ENCODE data around the gene CRYBG2. TPM values are rescaled to one million over a fixed set of nuclear protein-coding genes. Genes with fewer than 3 reads are reported as not detected.
A peak's percentile ranks its signal among the peaks of the same experiment; 100 is the strongest.

Gene CRYBG2
- total RNA-seq, 2 donors from 2014 or later = 1.6 to 2.3 TPM

- H3K27ac Mint-ChIP-seq = peak overlapping the region; percentile 98
- peak overlapping the region; percentile 77 to 92 for H3K4me3 Mint-ChIP-seq
- H3K9me3 Mint-ChIP-seq = no peaks in the 10 kb centered on the region
- DNase-seq = peak; percentile 44 to 57
- peaks cover 0 to 5% of the 10 kb centered on the region in 2 donors for H3K36me3 Mint-ChIP-seq (ENCODE audit: insufficient read depth in 2 of 2)
- H3K27me3 Mint-ChIP-seq (ENCODE audit: low read depth) = no peaks in the 10 kb centered on the region
- ATAC-seq (replicated peaks in 1 of 2) = peak in 1 of 2 donors; percentile 10
- peaks cover 76% of the 10 kb centered on the region for H3K4me1 Mint-ChIP-seq (ENCODE audit: low read depth)
Observed at GRCh38 chr1:26289158-26290059, 64.5 kb downstream of the CRYBG2 start.

- H3K4me3 Mint-ChIP-seq = peak overlapping the region; percentile 77 to 92
- peaks cover 0 to 5% of the 10 kb centered on the region in 2 donors for H3K36me3 Mint-ChIP-seq (ENCODE audit: insufficient read depth in 2 of 2)
- H3K9me3 Mint-ChIP-seq = no peaks in the 10 kb centered on the region
- peak overlapping the region; percentile 98 for H3K27ac Mint-ChIP-seq
- peak; percentile 54 to 62 for ATAC-seq (replicated peaks in 1 of 2)
- DNase-seq = peak; percentile 74 to 82
- no peaks in the 10 kb centered on the region for H3K27me3 Mint-ChIP-seq (ENCODE audit: low read depth)
- H3K4me1 Mint-ChIP-seq (ENCODE audit: low read depth) = peaks cover 85% of the 10 kb centered on the region
Observed at GRCh38 chr1:26288311-26288941, 65.5 kb downstream of the CRYBG2 start.

DNA sequence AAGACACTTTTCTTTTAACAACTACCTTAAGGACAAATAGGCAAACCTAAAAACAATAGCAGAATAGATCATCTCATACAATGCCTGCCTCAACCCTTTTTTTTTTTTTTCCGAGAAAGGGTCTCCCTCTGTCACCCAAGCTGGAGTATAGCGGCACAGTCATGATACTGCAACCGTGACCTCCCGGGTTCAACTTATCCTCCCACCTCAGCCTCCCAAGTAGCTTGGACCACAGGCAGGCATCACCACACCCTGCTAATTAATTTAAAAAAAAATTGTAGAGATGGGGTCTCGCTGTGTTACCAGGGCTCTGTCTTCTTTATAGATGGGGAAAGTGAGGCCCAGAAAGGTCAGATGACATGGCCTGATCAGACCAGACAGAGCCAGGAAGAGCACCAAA is 66.1 kb downstream of the CRYBG2 start:
- H3K4me3 Mint-ChIP-seq = peak overlapping the region; percentile 77 to 92
- H3K36me3 Mint-ChIP-seq (ENCODE audit: insufficient read depth in 2 of 2) = peaks cover 0 to 6% of the 10 kb centered on the region in 2 donors
- ATAC-seq (replicated peaks in 1 of 2) (no peak), DNase-seq (no peak)
- no peaks in the 10 kb centered on the region for H3K27me3 Mint-ChIP-seq (ENCODE audit: low read depth)
- no peaks in the 10 kb centered on the region for H3K9me3 Mint-ChIP-seq
- peak overlapping the region; percentile 98 for H3K27ac Mint-ChIP-seq
- H3K4me1 Mint-ChIP-seq (ENCODE audit: low read depth) = peaks cover 92% of the 10 kb centered on the region

- Mint-ChIP-seq H3K9me3 (no peaks in the 10 kb centered on the region), H3K27ac (peak overlapping the region; percentile 98), H3K4me3 (peak overlapping the region; percentile 77 to 92), H3K36me3 (ENCODE audit: insufficient read depth in 2 of 2) (peaks cover 0 to 6% of the 10 kb centered on the region in 2 donors), H3K27me3 (ENCODE audit: low read depth) (no peaks in the 10 kb centered on the region), H3K4me1 (ENCODE audit: low read depth) (peaks cover 96% of the 10 kb centered on the region)
- DNase-seq = peak; percentile 75 to 80
- peak; percentile 39 to 40 for ATAC-seq (replicated peaks in 1 of 2)
Observed at GRCh38 chr1:26287033-26287711, 66.8 kb downstream of the CRYBG2 start.

- Mint-ChIP-seq H3K27me3 (ENCODE audit: low read depth) (no peaks in the 10 kb centered on the region), H3K4me1 (ENCODE audit: low read depth) (peaks cover 100% of the 10 kb centered on the region), H3K4me3 (peak overlapping the region in 1 of 2 donors; percentile 20), H3K36me3 (ENCODE audit: insufficient read depth in 2 of 2) (peaks cover 1 to 10% of the 10 kb centered on the region in 2 donors), H3K27ac (no peak overlapping the region), H3K9me3 (no peaks in the 10 kb centered on the region)
- ATAC-seq (replicated peaks in 1 of 2) (no peak), DNase-seq (no peak)
Observed at GRCh38 chr1:26286064-26286416, 67.9 kb downstream of the CRYBG2 start.

DNA sequence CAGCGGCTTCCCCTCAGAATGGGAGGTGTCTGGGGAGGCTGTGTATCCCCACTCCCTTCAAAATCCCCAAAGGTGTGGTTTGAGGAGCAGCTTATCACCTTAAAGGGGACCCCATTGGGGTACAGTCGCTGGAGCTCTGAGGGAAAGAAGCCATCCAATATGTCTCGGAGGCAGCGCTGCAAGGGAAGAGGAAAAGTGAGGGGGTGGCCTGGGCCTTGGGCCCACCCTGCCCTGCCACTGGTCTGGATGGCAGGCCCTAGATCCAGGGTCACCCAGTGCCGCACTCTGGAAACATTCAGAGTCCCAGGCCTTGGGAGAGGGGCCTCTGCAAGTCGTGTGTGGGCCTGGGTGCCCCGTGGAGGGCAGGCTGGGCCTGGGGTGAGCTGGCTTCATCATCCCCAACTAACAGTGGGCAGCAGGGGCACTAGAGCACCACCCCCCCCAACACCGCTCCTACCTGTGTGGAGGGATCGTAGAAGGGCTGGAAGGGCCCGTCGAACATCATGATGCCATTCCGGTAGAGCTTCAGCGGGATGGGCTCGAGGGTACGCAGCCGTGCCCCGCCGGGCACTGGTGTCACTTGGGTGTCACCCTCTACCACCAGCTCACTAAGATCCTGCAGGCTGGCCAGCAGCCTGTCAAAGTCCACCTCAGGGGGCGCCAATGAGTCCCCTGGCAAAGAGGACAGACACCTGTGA is 68.4 kb downstream of the CRYBG2 start:
- ATAC-seq (replicated peaks in 1 of 2) (no peak), DNase-seq (peak; percentile 75 to 77)
- Mint-ChIP-seq H3K4me3 (peak overlapping the region; percentile 78 to 81), H3K9me3 (no peaks in the 10 kb centered on the region), H3K27me3 (ENCODE audit: low read depth) (no peaks in the 10 kb centered on the region), H3K27ac (no peak overlapping the region), H3K4me1 (ENCODE audit: low read depth) (peaks cover 100% of the 10 kb centered on the region), H3K36me3 (ENCODE audit: insufficient read depth in 2 of 2) (peaks cover 2 to 12% of the 10 kb centered on the region in 2 donors)

GRCh38 chr1:26284597-26285347 is 69.2 kb downstream of the CRYBG2 start:
- Mint-ChIP-seq H3K4me1 (ENCODE audit: low read depth) (peaks cover 94% of the 10 kb centered on the region), H3K27me3 (ENCODE audit: low read depth) (no peaks in the 10 kb centered on the region)

DNA sequence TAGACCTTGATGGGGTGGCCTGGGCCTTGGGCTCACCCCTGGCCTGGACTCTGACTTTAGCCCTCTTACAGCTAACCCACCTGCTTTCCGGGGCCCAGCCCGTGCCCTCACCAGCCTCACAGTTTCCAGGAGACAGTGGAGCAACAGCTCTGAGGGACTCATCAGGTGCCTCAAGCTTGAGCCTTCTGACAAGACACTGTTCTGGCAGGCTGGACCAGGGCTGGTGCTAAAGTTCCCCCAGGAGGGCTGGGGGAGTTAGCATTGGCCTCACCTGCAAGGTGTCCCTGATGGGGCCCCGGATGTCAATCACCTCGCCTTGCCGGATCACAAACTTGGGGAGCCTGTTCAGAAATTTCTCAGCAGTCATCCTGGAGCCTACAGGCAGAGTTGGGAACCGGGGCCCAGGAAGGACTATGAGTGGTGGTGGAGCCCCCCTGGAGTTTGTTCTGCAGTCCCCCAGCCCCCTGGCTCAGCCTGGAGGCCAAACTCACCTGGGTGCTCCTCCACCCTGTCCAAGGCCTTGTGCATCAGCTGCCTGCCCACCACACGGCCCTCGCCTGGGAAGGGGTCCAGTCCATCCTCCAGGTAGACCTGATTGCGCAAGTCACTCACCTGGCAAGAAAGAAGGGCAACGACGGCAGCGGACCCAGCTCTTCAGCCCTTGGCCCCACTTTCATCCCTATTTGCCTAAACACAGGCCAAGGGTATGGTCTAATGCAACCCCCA is 69.9 kb downstream of the CRYBG2 start:
- ATAC-seq (replicated peaks in 1 of 2) (no peak), DNase-seq (no peak)
- peaks cover 2 to 12% of the 10 kb centered on the region in 2 donors for H3K36me3 Mint-ChIP-seq (ENCODE audit: insufficient read depth in 2 of 2)
- H3K9me3 Mint-ChIP-seq = no peaks in the 10 kb centered on the region
- peak overlapping the region; percentile 89 for H3K27ac Mint-ChIP-seq
- H3K4me1 Mint-ChIP-seq (ENCODE audit: low read depth) = peaks cover 94% of the 10 kb centered on the region
- peak overlapping the region; percentile 78 to 81 for H3K4me3 Mint-ChIP-seq
- no peaks in the 10 kb centered on the region for H3K27me3 Mint-ChIP-seq (ENCODE audit: low read depth)

More at GRCh38 chr1:26284597-26285347, 69.2 kb downstream of the CRYBG2 start:
- ATAC-seq (replicated peaks in 1 of 2) (peak; percentile 76 to 81), DNase-seq (peak; percentile 93 to 99)
- Mint-ChIP-seq H3K36me3 (ENCODE audit: insufficient read depth in 2 of 2) (peaks cover 2 to 12% of the 10 kb centered on the region in 2 donors), H3K27ac (peak overlapping the region; percentile 89), H3K9me3 (no peaks in the 10 kb centered on the region), H3K4me3 (peak overlapping the region; percentile 78 to 81)

DNA sequence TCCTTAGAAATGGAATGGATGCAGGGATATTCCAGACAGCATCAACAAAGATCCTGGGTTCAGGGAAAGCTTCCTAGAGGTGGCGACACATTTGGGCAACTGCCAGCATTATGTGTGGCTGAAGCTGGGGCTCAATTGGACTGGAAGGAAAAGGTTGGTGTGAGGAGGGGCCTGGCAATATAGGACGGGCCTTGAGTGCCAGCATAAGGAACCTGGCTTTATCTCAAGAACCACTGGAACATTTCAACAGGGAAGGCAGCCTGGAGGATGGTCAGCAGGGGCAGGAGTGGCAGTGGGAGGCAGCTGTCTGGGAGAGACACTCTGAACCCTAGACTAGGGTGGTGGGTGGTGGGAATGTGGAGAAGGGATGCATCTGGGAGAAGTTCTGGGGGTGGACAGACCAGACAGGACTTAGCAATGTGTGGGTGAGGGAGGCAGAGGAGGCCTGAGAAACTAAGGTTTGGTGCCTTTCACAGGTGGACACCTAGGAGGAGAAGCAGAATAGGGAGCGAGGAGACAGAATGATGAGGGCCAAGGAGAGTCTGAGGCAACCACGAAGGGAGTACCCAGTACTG is 70.6 kb downstream of the CRYBG2 start:
- H3K27me3 Mint-ChIP-seq (ENCODE audit: low read depth) = no peaks in the 10 kb centered on the region

DNA sequence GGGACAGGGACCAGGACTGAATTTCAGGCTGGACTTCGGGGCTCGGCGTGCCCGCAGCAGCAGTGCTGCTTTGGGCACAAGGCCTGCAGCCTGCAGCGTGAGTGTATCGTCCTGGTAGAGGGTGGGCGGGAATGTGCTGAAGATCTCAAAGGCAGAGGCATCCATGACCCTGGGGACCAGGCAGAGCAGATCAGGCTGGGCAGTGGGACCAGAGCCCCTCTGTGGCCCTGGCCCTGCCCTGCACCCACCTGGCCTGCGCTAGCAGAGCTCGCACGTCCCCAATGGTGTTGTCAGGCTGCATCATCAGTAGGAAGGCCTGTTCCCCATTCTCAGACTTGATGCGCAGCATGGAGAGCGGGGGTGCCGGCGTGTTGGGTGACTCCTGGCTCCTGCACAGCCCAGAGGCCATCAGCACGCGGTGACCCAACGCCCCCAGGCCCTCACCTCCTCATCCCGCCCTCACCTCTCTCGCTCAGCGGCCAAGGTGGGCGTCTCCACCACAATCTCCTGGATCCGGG is 71.5 kb downstream of the CRYBG2 start:
- peaks cover 94% of the 10 kb centered on the region for H3K4me1 Mint-ChIP-seq (ENCODE audit: low read depth)
- peak overlapping the region in 1 of 2 donors; percentile 20 for H3K4me3 Mint-ChIP-seq
- ATAC-seq (replicated peaks in 1 of 2) = no peak
- no peaks in the 10 kb centered on the region for H3K27me3 Mint-ChIP-seq (ENCODE audit: low read depth)
- peak overlapping the region; percentile 41 for H3K27ac Mint-ChIP-seq
- no peaks in the 10 kb centered on the region for H3K9me3 Mint-ChIP-seq
- peaks cover 2 to 14% of the 10 kb centered on the region in 2 donors for H3K36me3 Mint-ChIP-seq (ENCODE audit: insufficient read depth in 2 of 2)
- DNase-seq = no peak

More for the DNA sequence above, 70.6 kb downstream of the CRYBG2 start:
- H3K36me3 Mint-ChIP-seq (ENCODE audit: insufficient read depth in 2 of 2) = peaks cover 2 to 14% of the 10 kb centered on the region in 2 donors
- peaks cover 94% of the 10 kb centered on the region for H3K4me1 Mint-ChIP-seq (ENCODE audit: low read depth)
- H3K27ac Mint-ChIP-seq = peak overlapping the region; percentile 48
- H3K4me3 Mint-ChIP-seq = peak overlapping the region; percentile 48 to 51
- DNase-seq (no peak), ATAC-seq (replicated peaks in 1 of 2) (no peak)
- H3K9me3 Mint-ChIP-seq = no peaks in the 10 kb centered on the region

- peaks cover 94% of the 10 kb centered on the region for H3K4me1 Mint-ChIP-seq (ENCODE audit: low read depth)
- peaks cover 2 to 14% of the 10 kb centered on the region in 2 donors for H3K36me3 Mint-ChIP-seq (ENCODE audit: insufficient read depth in 2 of 2)
- peak overlapping the region; percentile 55 for H3K27ac Mint-ChIP-seq
- DNase-seq = no peak
- peak overlapping the region; percentile 81 to 97 for H3K4me3 Mint-ChIP-seq
- no peaks in the 10 kb centered on the region for H3K9me3 Mint-ChIP-seq
- ATAC-seq (replicated peaks in 1 of 2) = no peak
- no peaks in the 10 kb centered on the region for H3K27me3 Mint-ChIP-seq (ENCODE audit: low read depth)
Observed at GRCh38 chr1:26281971-26282370, 72.0 kb downstream of the CRYBG2 start.

Data from activated T-cell treated with anti-CD3 and anti-CD28 coated beads, Interleukin-2, amount 50 U/mL, for 72 hours (primary cell).